Body of pancreas (tissue), 4 donors: ENCODE measurements around the gene CDH12.

Source experiments
- CTCF ChIP-seq, 7 experiments: fragments of 450-650 bp in 4 of 7; fragments of 200-600 bp in 3 of 7; sonication (generic) in 3 of 7; IDR thresholded peaks; one replicate each; pipeline ENCODE4 v1.5.1; 2016 to 2019; ENCODE audit warnings: antibody characterized with exemption in 7 of 7
- POLR2A ChIP-seq, 3 donors: fragments of 450-650 bp; IDR thresholded peaks; one replicate each; pipeline ENCODE4 v1.6.1; 2016; ENCODE audit warnings: antibody characterized with exemption in 3 of 3, mild to moderate bottlenecking in 2 of 3

DNA sequence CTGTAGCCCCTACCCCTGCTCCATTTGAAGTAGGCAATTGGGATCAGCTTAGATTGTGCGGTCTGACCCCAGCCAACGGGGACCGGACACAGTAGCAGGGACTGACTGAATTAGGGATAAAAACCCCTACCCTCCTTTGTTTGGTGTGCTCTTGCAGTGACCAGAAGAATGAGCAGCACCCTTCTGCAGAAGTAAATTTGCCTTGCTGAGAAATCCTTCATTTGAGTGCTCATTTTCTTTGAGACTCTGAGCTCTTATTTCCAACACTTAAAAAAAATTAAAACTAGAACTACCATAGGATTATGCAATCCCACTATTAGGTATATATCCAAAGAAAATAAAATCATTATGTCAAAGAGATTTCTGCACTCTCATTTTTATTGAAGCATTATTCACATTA lies 560.0 kb downstream of the CDH12 start:
- TF ChIP-seq POLR2A (IDR thresholded peaks at IDR 0.05) (no peak), CTCF (IDR thresholded peaks at IDR 0.05) (no peak)
